Activated naive CD4-positive, alpha-beta T cell treated with anti-CD3 and anti-CD28 coated beads, Interleukin-2, amount 50 U/mL, for 24 hours (primary cell): ENCODE measurements around the gene SYNJ2.
A peak's percentile ranks its signal among the peaks of the same experiment; 100 is the strongest.

Experiments
- H3K27ac Mint-ChIP-seq: one replicate; pipeline ENCODE4 v1.8.0; 2021; ENCODE audit warnings: mild to moderate bottlenecking, mixed read lengths
- H3K27me3 Mint-ChIP-seq: one replicate; pipeline ENCODE4 v1.8.0; 2021; ENCODE audit warnings: mixed read lengths
- H3K36me3 Mint-ChIP-seq: one replicate; pipeline ENCODE4 v1.8.0; 2021; ENCODE audit warnings: mixed read lengths
- H3K4me1 Mint-ChIP-seq: one replicate; pipeline ENCODE4 v1.8.0; 2021; ENCODE audit warnings: mixed read lengths
- H3K4me3 Mint-ChIP-seq: one replicate; pipeline ENCODE4 v1.8.0; 2021; ENCODE audit warnings: mild to moderate bottlenecking, mixed read lengths
- H3K9me3 Mint-ChIP-seq: one replicate; pipeline ENCODE4 v1.8.0; 2021; ENCODE audit warnings: mixed read lengths

Gene SYNJ2

GRCh38 chr6:157984128-157984527 is 2.5 kb downstream of the SYNJ2 start:
- peak overlapping the region; percentile 89 for H3K4me3 Mint-ChIP-seq
- no peaks in the 10 kb centered on the region for H3K36me3 Mint-ChIP-seq
- no peaks in the 10 kb centered on the region for H3K9me3 Mint-ChIP-seq
- H3K27ac Mint-ChIP-seq: no peak overlapping the region
- H3K4me1 Mint-ChIP-seq: peaks cover 69% of the 10 kb centered on the region
- H3K27me3 Mint-ChIP-seq: no peaks in the 10 kb centered on the region

- no peaks in the 10 kb centered on the region for H3K27me3 Mint-ChIP-seq
- no peaks in the 10 kb centered on the region for H3K36me3 Mint-ChIP-seq
- H3K4me3 Mint-ChIP-seq: peak overlapping the region; percentile 89
- H3K27ac Mint-ChIP-seq: peak overlapping the region; percentile 17
- H3K9me3 Mint-ChIP-seq: no peaks in the 10 kb centered on the region
- peaks cover 69% of the 10 kb centered on the region for H3K4me1 Mint-ChIP-seq
Observed at GRCh38 chr6:157984686-157985225, 3.1 kb downstream of the SYNJ2 start.

GRCh38 chr6:157985378-157986155 is 3.9 kb downstream of the SYNJ2 start:
- H3K27me3 Mint-ChIP-seq: no peaks in the 10 kb centered on the region
- H3K4me3 Mint-ChIP-seq: peak overlapping the region; percentile 89
- peaks cover 68% of the 10 kb centered on the region for H3K4me1 Mint-ChIP-seq
- H3K36me3 Mint-ChIP-seq: no peaks in the 10 kb centered on the region
- H3K9me3 Mint-ChIP-seq: no peaks in the 10 kb centered on the region
- H3K27ac Mint-ChIP-seq: peak overlapping the region; percentile 51

- no peak overlapping the region for H3K4me3 Mint-ChIP-seq
- peak overlapping the region; percentile 23 for H3K27ac Mint-ChIP-seq
- H3K9me3 Mint-ChIP-seq: no peaks in the 10 kb centered on the region
- H3K36me3 Mint-ChIP-seq: no peaks in the 10 kb centered on the region
- H3K27me3 Mint-ChIP-seq: no peaks in the 10 kb centered on the region
- peaks cover 71% of the 10 kb centered on the region for H3K4me1 Mint-ChIP-seq
Observed at GRCh38 chr6:157987788-157988699, 6.4 kb downstream of the SYNJ2 start.

GRCh38 chr6:157988700-157989063 is 7.0 kb downstream of the SYNJ2 start:
- Mint-ChIP-seq H3K36me3 (no peaks in the 10 kb centered on the region), H3K4me3 (no peak overlapping the region), H3K27me3 (no peaks in the 10 kb centered on the region), H3K27ac (peak overlapping the region; percentile 23), H3K9me3 (no peaks in the 10 kb centered on the region), H3K4me1 (peaks cover 71% of the 10 kb centered on the region)

GRCh38 chr6:157989541-157990289 is 8.1 kb downstream of the SYNJ2 start:
- Mint-ChIP-seq H3K9me3 (no peaks in the 10 kb centered on the region), H3K4me1 (peaks cover 70% of the 10 kb centered on the region), H3K4me3 (no peak overlapping the region), H3K36me3 (no peaks in the 10 kb centered on the region), H3K27ac (no peak overlapping the region), H3K27me3 (no peaks in the 10 kb centered on the region)

- peaks cover 66% of the 10 kb centered on the region for H3K4me1 Mint-ChIP-seq
- peak overlapping the region; percentile 87 for H3K27ac Mint-ChIP-seq
- H3K9me3 Mint-ChIP-seq: no peaks in the 10 kb centered on the region
- H3K4me3 Mint-ChIP-seq: peak overlapping the region; percentile 86
- no peaks in the 10 kb centered on the region for H3K36me3 Mint-ChIP-seq
- H3K27me3 Mint-ChIP-seq: no peaks in the 10 kb centered on the region
Observed at GRCh38 chr6:157990321-157991066, 8.8 kb downstream of the SYNJ2 start.

- Mint-ChIP-seq H3K4me3 (peak overlapping the region; percentile 7), H3K4me1 (peaks cover 66% of the 10 kb centered on the region)
Observed at GRCh38 chr6:157991067-157991432, 9.4 kb downstream of the SYNJ2 start.

GRCh38 chr6:157993076-157993475 is 11.4 kb downstream of the SYNJ2 start:
- no peak overlapping the region for H3K27ac Mint-ChIP-seq
- H3K4me1 Mint-ChIP-seq: peaks cover 75% of the 10 kb centered on the region
- H3K27me3 Mint-ChIP-seq: no peaks in the 10 kb centered on the region

More at GRCh38 chr6:157991067-157991432, 9.4 kb downstream of the SYNJ2 start:
- Mint-ChIP-seq H3K36me3 (no peaks in the 10 kb centered on the region), H3K27me3 (no peaks in the 10 kb centered on the region), H3K27ac (peak overlapping the region; percentile 87), H3K9me3 (no peaks in the 10 kb centered on the region)

GRCh38 chr6:157994125-157994795 is 12.6 kb downstream of the SYNJ2 start:
- Mint-ChIP-seq H3K4me3 (no peak overlapping the region), H3K36me3 (peaks cover 1% of the 10 kb centered on the region), H3K27ac (no peak overlapping the region), H3K4me1 (peaks cover 73% of the 10 kb centered on the region), H3K9me3 (no peaks in the 10 kb centered on the region), H3K27me3 (no peaks in the 10 kb centered on the region)

More at GRCh38 chr6:157993076-157993475, 11.4 kb downstream of the SYNJ2 start:
- H3K36me3 Mint-ChIP-seq: peaks cover 1% of the 10 kb centered on the region
- H3K9me3 Mint-ChIP-seq: no peaks in the 10 kb centered on the region
- H3K4me3 Mint-ChIP-seq: no peak overlapping the region

GRCh38 chr6:157995458-157995857 is 13.8 kb downstream of the SYNJ2 start:
- Mint-ChIP-seq H3K9me3 (no peaks in the 10 kb centered on the region), H3K27ac (no peak overlapping the region), H3K36me3 (peaks cover 1% of the 10 kb centered on the region), H3K27me3 (no peaks in the 10 kb centered on the region), H3K4me3 (no peak overlapping the region), H3K4me1 (peaks cover 67% of the 10 kb centered on the region)

GRCh38 chr6:157996201-157996712 is 14.6 kb downstream of the SYNJ2 start:
- no peaks in the 10 kb centered on the region for H3K9me3 Mint-ChIP-seq
- H3K27me3 Mint-ChIP-seq: no peaks in the 10 kb centered on the region
- H3K27ac Mint-ChIP-seq: peak overlapping the region; percentile 31
- no peak overlapping the region for H3K4me3 Mint-ChIP-seq
- peaks cover 4% of the 10 kb centered on the region for H3K36me3 Mint-ChIP-seq
- H3K4me1 Mint-ChIP-seq: peaks cover 63% of the 10 kb centered on the region

GRCh38 chr6:157996918-157997702 is 15.4 kb downstream of the SYNJ2 start:
- Mint-ChIP-seq H3K27ac (peak overlapping the region; percentile 38), H3K36me3 (peaks cover 10% of the 10 kb centered on the region), H3K4me1 (peaks cover 63% of the 10 kb centered on the region), H3K4me3 (no peak overlapping the region), H3K9me3 (no peaks in the 10 kb centered on the region), H3K27me3 (no peaks in the 10 kb centered on the region)
